Right renal cortex interstitium (tissue), 3 donors: ENCODE measurements around the gene HBM. TPM values are rescaled to one million over a fixed set of nuclear protein-coding genes. Genes with fewer than 3 reads are reported as not detected.
"Not testable (repeated sequence)": the region's sequence is repeated elsewhere in the genome, so short reads cannot be mapped to it uniquely, and the experiment has no call there.

Experiments used
- DNase-seq, 3 donors: peaks; one replicate each; pipeline ENCODE4 v3.0.0-alpha.2; 2013; ENCODE audit warnings: low read depth in 3 of 3, low spot score in 2 of 3
- polyA plus RNA-seq, 3 donors: library from polyadenylated mRNA; unstranded; fragments of 120-200 nt; gene quantifications; one replicate each; pipeline ENCODE4 v1.2.1, GENCODE V29; 2013; ENCODE audit not compliant: insufficient read length in 3 of 3

Gene HBM
- polyA plus RNA-seq, 3 donors = 1.7 to 4.0 (median 3.5) TPM

DNA sequence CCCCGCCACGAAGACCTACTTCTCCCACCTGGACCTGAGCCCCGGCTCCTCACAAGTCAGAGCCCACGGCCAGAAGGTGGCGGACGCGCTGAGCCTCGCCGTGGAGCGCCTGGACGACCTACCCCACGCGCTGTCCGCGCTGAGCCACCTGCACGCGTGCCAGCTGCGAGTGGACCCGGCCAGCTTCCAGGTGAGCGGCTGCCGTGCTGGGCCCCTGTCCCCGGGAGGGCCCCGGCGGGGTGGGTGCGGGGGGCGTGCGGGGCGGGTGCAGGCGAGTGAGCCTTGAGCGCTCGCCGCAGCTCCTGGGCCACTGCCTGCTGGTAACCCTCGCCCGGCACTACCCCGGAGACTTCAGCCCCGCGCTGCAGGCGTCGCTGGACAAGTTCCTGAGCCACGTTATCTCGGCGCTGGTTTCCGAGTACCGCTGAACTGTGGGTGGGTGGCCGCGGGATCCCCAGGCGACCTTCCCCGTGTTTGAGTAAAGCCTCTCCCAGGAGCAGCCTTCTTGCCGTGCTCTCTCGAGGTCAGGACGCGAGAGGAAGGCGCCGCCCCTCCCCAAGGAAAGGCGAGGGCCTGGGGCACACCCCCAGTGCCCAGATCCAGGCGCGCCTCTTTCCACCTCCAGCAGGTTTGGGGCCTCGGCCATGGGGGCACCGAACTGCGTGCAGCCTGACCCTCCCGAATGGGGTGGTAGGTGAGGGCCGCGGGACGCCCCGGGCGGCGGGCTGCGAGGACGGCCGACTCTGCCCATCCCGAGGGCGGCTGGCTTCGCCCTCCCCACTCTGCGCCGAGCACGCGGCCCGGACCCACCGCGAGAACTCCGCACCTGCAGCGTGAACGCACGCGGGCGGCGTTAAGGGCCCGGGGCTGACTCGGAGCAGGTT lies 15.1 kb downstream of the HBM start:
- no peak for DNase-seq

DNA sequence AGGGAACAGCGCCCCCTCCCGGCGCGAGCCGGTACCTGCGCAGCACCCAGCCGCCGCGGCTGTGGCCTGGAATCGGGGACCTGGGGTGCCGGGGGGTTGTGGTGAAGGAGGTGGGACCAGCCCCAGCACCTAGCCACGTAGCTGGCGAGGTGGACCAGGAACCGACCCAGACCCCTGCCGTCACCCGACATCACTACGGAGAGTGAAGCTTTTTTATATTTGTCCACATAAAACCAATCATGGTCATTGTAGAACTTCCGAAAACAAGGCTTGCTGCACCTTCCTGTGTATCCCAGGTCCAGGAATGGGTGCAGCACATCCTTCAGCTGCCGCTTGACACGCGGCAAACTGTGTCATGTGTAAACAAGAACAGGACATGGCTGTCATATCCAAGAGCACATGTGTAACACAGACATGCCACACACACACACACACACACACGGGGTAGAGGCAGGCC lies 15.8 kb downstream of the HBM start:
- DNase-seq = no peak

DNA sequence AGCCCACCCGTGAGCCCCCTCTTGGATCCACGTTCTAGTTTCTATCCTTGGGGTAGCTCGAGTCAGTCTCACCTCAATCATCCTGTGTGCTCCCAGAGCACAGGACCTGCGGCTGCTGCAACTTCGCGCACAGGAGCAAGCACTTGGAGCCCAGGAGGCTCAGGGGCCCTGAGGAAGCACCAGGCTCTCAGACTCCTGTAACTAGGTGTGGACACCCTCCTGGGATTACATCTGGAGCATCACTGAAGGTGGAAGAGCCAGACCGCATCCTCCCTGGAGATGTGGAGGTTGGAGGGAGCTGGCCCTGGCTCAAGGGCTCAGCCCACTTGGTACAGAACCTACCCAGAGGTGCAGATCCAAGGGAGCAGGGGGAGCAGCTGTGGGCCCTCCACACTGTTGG lies 17.2 kb downstream of the HBM start:
- DNase-seq = no peak

DNA sequence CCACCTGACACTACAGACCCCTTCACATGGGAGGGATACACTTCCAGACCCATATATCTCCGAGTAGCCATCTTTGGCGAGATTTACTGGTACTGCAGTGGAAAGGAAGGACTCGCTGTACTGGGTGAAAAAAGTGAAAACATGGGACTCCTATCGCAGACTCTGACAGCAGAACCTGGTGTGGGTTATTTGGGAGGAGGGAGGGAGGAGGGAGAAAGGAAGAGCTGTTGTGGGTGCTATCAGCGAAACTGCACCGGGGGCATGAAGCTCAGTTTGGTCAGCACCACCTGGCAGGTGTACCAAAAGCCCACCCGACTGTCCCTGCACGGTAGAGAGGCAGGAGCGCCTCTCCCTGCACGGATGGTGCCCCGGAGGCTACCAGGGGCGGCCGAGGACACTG lies 19.4 kb downstream of the HBM start:
- no peak for DNase-seq

DNA sequence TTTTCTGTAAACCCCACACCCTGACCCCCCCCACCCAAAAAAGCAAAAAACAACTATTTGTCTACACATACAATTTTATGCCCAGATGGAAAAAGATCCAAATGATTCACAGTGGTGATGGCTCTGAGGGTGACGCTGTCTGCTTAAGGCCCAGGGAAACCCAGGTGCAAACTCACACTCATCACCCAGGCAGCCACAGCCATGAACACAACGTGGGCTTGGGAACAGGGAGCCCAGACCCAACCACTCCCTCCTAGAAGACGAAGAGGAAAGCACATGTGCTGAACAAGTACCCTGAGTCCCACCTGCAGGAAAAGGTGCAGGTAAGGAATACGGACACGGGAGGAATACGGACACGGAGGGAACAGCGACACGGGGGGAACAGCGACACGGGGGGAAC lies 19.9 kb downstream of the HBM start:
- DNase-seq = no peak

DNA sequence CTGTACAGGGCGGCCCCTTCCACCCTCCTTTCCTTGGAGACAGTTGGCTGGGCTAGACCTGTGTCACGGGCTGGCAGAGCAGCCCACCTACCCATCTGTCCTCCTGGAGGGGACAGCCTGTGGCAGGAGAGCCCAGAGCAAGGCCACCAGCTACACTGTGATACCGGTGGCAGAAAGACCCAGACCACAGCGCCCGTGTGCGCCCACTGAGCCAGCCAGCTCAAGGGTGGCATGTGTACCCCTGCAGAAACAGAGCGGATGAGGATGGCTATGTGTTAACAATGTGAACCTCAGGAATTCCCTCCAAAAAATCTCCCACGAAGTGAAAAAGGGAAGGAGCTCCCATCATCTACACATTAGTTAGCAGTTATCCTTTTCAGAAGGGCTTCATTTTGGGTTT lies 21.6 kb downstream of the HBM start:
- no peak for DNase-seq

DNA sequence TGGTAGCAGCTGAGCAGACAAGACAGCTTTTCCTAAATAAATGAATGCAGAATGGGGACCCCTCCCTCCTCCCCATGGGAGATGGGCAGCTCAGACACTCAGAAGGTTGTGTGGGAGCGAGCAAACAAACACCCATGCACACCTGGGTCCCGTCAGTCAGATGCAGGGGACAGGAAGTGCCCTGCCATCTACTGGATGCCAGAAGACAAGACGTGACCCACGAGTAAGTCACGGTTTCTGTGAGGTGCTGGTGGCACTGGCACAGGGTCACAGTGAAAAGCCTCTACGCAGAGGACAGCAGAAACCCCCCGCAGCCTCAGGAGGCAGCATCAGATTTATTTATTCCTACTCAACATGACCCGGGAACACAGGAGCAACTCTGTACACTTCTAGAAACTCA lies 22.9 kb downstream of the HBM start:
- no peak for DNase-seq

DNA sequence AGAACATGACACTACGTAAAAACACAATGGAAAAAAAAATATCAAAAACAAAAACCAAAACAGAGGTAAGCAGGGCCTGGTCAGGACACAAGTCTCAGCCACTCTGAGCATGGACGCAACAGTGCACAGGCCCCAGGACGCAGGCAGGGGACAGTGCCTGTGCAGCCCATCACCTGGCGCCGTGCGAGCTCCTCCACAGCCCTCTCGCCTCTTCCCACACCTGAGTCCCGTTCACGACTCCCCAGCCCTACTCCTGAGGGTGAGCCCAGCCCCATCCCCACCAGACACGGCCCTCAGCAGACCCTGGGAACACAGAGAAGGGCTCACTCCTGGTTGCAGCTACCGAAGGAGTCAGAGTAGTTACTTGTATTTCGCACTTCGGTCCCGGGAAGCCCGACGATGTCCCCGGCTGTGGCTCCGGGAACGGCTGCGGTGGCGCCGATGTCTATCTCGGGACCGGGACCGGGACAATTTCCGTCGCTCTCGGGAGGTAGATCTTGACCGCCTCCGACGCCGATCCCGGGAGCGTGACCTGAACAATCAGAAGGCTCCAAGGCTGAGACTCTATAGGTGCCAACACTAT lies 23.9 kb downstream of the HBM start:
- no peak for DNase-seq

DNA sequence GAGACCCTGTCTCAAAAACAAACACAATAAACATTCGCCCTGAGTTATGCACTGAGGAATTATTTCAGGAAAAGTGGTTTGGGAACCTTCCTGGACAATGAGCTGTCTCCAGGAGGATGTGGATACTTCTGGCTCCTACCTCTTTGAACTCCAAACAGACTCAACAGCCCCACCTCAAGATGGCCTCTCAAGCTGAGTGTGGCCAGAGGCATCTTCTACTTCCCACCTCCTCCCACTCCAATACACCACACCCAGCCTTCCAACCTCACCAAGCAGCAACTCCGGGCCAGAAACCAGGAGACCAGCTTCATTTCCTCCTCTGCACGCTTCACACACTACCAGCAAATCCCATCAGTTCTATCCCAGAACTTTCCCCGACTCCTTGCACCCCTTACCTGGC lies 26.1 kb downstream of the HBM start:
- no peak for DNase-seq

DNA sequence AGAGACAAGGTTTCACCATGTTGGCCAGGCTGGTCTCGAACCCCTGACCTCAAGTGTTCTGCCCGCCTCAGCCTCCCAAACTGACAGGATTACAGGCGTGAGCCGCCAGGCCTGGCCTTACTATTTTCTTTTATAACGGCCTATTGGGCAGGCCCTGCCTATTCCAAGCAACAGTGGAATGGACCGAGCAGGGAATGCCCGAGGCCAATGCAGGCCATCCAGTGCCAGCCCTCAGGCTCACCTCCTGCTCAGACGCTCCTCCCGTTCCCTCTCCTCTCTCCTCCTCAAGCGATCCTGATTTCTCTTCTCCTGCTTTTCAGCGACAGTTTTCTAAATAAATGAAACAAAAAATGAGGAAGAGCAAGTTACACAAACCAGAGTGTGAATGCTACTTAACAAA lies 26.9 kb downstream of the HBM start:
- no peak for DNase-seq

DNA sequence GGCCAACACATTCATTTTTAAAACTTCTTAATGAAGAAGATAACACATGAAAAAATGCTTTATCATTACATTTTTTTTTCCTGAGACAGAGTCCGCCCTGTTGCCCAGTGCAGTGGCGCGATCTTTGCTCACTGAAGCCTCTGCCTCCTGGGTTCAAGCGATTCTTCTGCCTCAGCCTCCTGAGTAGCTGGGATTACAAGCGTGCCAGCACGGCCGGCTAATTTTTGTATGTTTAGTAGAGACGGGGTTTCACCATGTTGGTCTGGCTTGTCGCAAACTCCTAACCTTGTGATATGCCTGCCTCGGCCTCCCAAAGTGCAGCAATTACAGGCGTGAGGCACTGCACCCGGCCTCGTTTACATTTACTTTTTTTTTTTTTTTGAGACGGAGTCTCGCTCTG lies 27.7 kb downstream of the HBM start:
- DNase-seq = no peak

DNA sequence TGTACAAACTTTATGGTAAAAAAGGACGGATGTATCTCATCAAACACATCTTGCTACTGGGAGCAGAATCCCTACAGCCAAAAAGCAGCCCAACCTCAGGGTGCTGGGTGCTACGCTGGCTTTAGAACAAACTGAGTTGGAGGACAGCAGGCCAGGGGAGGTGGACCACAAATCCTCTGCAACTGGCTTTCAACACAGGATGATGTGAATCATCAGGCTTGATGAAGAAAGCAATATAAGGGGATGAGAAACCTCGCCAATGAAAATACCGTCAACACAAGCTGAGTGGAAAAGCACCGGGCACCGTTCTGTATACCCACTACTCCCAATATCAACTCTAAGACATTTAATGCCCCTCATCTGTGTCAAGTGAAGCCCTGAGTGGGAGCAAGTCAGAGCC lies 28.7 kb downstream of the HBM start:
- no peak for DNase-seq

DNA sequence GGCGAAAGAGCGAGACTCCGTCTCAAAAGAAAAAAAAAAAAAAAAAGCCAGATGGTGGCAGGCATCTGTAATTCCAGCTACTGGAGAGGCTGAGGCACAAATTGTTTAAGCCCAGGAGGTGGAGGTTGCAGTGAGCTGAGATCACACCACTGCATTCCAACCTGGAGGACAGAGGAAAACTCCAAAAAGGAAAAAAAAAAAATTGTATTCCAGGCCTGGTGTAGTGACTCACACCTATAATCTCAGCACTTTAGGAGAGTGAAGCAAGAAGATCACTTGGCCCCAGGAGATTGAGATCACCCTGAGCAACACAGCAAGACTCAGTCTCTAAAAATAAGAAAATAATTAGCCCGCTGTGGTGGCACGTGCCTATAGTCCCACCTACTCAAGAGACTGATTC lies 34.6 kb downstream of the HBM start:
- no peak for DNase-seq

DNA sequence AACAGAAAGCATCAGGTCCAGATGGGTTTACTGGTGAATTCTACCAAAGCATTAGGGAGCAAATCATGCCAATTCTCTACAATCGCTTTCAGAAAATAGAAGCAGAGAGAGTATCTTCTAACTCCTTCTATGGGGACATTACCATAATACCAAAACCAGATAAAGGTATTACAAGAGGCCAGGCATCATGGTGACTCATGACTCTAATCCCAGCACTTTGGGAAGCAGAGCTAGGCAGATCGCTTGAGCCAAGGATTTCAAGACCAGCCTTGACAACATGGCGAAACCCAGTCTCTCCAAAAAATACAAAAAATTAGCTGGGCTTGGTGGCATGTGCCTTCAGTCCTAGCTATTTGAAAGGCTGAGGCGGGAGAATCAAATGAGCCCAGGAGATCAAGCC lies 37.5 kb downstream of the HBM start:
- DNase-seq = no peak

DNA sequence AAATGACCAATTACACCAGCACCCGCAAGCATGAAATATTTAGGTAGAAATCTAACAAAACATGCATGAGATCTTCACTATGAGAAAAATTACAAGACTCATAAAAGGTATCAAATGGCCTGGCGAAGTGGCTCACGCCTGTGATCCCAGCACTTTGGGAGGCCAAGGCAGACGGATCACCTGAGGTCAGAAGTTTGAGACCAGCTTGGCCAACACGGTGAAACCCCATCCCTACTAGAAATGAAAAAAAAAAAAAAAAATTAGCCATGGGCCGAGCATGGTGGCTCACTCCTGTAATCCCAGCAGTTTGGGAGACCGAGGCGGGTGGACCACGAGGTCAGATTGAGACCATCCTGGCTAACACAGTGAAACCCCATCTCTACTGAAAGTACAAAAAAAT lies 38.3 kb downstream of the HBM start:
- not testable (repeated sequence) for DNase-seq

DNA sequence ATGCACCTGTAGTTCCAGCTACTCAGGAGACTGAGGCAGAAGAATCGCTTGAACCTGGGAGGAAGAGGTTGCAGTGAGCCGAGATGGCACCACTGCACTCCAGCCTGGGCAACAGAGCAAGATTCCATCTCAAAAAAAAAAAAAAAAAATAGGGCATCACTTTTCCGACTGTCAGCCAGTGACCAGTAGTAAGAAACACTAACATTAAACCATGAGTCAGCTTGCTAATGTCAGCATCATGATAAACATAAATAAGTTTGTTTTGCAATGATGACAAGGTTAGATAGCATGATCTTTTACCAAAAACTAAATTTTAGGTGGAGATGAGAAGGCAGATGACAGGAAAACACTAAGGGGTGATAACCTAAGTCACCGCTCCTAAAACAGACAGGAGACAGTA lies 43.6 kb downstream of the HBM start:
- DNase-seq = not testable (repeated sequence)

DNA sequence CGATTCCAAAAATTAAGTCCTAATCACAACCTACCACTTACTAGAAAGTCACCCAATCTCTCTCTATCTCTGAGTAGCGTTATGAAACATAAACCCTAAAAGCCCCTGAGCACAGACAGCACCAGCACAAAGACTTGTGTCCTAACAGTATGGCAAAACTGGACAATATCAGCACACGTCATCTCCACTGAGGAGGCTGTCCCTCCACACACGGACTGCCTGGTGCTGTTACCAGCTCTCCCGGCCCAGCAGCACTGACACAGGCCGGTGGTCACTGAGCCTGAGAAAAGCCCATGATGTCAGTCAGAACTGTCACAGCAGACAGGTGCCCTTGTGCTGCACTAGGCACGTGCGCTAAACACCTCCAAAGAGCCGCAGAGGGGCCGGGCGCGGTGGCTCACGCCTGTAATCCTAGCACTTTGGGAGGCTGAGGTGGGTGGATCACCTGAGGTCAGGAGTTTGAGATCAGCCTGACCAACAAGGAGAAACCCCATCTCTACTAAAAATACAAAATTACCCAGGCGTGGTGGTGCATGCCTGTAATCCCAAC lies 45.9 kb downstream of the HBM start:
- DNase-seq = not testable (repeated sequence)

DNA sequence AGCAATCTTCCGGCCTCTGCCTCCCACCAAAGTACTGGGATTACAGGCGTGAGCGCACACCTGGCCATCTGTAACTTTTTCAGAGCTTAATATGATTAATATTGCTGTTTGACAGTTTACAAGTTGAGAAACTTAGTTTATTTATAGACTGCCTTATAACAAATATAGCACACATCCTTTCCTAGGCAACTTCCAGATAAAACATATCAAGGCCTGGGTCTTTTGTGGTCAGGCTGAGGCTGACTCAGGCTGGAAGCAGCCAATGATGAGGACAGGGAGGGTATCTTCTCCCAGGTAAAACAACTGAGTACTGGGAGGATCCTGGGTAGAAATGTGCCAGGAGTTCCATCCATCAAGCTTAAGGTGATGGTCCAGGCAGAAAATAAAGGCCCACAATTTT lies 47.2 kb downstream of the HBM start:
- DNase-seq = no peak
